Mononuclear cell (primary cell): ENCODE data around the gene CTXN3. TPM values are rescaled to one million over a fixed set of nuclear protein-coding genes. Genes with fewer than 3 reads are reported as not detected.
"Not testable (repeated sequence)": the region's sequence is repeated elsewhere in the genome, so short reads cannot be mapped to it uniquely, and the experiment has no call there.

Source experiments
- H3K27me3 ChIP-seq: 2 replicates; pipeline ENCODE4 v1.6.0; 2011; ENCODE audit warnings: low read length, control low read depth; ENCODE audit not compliant: insufficient read depth
- H3K4me1 ChIP-seq: 2 replicates; pipeline ENCODE4 v1.5.1; 2011; ENCODE audit warnings: mild to moderate bottlenecking, low read length, control low read depth; ENCODE audit not compliant: insufficient read depth
- H3K4me3 ChIP-seq: 2 replicates; pipeline ENCODE4 v1.5.1; 2011; ENCODE audit warnings: mild to moderate bottlenecking, low read length, moderate library complexity
- H3K9me3 ChIP-seq: 2 replicates; pipeline ENCODE4 v1.5.1; 2011; ENCODE audit warnings: low read depth, mild to moderate bottlenecking, control low read depth, low read length
- total RNA-seq: library from RNA; depleted of rRNA; stranded (reverse); fragments of >200 nt; gene quantifications from one replicate; pipeline ENCODE4 v1.2.3, GENCODE V29; 2012

CTXN3 gene
- total RNA-seq, 1 donor, result not detected

DNA sequence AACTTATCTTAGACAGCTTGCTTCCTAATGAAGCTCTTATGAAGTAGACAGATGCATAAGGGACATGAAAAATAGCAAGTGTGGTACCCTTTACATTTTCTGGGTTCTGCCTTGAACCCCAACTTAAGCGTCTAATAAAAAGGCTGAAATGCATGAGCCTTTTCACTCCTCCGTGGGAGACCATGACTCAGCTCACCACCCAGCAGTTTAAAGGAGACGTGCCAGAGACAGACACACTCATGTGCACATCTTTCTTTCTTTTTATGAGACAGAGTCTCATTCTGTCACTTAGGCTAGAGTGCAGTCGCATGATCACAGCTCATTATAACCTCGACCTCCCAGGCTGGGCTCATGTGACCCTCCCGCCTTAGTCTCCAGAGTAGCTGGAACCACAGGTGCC is 22.3 kb downstream of the CTXN3 start:
- Histone ChIP-seq H3K27me3 (no peaks in the 10 kb centered on the region), H3K9me3 (no peaks in the 10 kb centered on the region), H3K4me3 (no peak overlapping the region), H3K4me1 (no peaks in the 10 kb centered on the region)

DNA sequence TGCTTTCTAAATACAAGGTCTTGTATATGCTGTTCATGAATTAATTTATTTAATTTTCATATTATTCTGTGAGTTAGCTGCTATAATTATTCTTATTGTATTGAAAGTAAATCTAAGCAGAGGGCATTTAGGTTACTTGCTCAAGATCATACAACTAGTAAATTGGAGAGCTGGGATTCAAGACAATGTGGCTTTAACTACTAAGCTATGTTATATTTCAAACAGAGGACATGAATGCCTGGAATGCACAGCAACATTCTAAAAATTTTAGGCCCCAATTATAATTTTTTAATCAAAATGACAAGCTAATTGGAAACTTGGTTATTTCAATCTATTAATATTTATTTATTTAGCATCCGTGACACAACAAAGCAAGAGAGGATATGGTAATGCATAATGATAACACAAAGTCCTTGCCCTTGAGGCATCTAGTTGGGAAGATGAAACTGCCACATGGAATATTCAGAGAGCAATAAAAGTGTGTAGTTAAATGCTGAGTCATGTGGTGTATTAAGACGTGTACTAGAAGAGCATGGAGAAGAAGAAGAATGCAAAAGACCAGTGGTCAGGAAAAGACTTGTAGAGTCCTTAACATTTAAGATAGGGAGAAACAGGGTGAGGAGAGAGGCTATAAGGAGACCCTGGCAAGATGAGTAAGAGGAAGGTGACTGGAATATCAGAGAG is 24.4 kb downstream of the CTXN3 start:
- no peaks in the 10 kb centered on the region for H3K9me3 ChIP-seq
- no peaks in the 10 kb centered on the region for H3K4me1 ChIP-seq
- H3K27me3 ChIP-seq, result no peaks in the 10 kb centered on the region
- no peak overlapping the region for H3K4me3 ChIP-seq

DNA sequence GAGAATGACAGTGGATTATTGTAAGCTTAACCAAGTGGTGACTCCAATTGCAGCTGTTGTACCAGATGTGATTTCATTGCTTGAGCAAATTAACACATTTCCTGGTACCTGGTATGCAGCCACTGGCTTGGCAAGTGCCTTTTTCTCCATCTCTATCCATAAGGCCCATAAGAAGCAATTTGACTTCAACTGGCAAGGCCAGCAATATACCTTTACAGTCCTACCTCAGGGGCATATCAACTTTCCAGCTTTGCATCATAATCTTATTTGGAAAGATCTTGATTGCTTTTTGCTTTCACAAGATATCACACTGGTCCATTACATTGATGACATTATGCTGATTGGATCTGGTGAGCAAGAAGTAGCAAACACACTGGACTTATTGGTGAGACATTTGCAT is 28.1 kb downstream of the CTXN3 start:
- not testable (repeated sequence) for H3K9me3 ChIP-seq, H3K4me1 ChIP-seq, H3K27me3 ChIP-seq, H3K4me3 ChIP-seq

DNA sequence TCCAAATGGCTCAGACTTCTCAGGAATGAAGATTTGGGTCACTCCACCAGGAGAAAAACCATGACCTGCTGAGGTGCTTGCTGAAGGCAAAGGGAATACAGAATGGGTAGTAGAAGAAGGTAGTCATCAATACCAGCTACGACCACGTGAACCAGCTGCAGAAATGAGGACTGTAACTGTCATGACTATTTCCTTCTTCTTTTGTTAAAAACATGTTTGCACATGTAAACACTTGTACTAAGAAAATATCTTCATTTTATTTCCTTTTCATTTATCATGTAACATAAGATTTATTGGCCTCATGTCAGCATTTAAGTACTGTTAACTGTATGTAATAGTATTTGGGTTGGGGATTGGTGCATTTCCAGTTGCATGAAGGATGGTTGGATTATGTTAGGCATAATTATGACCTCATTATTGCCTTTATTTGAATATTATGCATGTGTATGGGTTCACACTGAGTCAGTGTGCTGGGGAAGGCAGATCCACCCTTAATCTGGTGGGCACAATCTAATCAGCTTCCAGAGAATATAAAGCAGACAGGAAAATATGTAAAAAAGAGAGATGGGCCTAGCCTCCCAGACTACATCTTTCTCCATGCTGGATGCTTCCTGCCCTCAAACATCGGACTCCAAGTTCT is 30.9 kb downstream of the CTXN3 start:
- not testable (repeated sequence) for H3K27me3 ChIP-seq

DNA sequence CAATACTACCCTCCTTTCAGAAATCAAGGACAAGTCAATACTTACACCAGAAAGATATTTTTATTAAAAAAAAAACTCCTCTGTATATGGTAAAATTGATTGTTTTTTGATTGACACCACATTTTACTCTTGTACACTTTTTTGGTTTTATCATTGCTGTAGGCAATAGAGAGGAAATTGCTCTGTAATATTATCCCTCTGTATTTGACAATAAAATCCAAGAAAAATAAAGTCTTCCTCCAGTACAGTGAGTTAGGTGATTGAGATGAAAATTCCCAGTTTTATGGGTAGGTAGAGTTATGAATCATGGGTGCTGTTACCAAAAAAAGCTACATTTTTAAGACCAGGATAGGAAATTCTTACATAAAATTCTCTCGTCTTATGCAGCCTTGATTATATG is 31.7 kb downstream of the CTXN3 start:
- Histone ChIP-seq H3K4me1 (no peaks in the 10 kb centered on the region), H3K9me3 (no peaks in the 10 kb centered on the region), H3K27me3 (no peaks in the 10 kb centered on the region), H3K4me3 (no peak overlapping the region)

More for the DNA sequence above, 30.9 kb downstream of the CTXN3 start:
- not testable (repeated sequence) for H3K9me3 ChIP-seq, H3K4me3 ChIP-seq, H3K4me1 ChIP-seq

DNA sequence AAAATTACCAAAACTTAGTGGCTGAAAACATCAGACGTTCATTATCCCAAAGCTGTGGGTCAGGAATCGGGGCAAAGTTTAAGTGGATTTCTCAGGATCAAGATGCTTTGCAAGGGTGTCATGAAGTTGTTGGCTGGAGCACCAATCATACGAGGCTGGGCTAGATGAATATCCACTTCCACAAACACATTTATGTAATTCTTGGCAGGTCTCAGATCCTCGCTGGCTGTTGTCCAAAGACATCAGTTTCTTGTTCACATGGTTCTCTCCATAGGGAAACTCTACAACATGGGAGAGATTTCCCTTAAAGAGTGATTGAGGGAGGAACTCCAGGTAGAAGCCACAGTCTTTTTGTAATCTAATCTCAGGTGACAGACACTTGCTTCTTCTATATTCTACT is 34.1 kb downstream of the CTXN3 start:
- Histone ChIP-seq H3K4me3 (no peak overlapping the region), H3K27me3 (no peaks in the 10 kb centered on the region), H3K9me3 (no peaks in the 10 kb centered on the region), H3K4me1 (no peaks in the 10 kb centered on the region)

DNA sequence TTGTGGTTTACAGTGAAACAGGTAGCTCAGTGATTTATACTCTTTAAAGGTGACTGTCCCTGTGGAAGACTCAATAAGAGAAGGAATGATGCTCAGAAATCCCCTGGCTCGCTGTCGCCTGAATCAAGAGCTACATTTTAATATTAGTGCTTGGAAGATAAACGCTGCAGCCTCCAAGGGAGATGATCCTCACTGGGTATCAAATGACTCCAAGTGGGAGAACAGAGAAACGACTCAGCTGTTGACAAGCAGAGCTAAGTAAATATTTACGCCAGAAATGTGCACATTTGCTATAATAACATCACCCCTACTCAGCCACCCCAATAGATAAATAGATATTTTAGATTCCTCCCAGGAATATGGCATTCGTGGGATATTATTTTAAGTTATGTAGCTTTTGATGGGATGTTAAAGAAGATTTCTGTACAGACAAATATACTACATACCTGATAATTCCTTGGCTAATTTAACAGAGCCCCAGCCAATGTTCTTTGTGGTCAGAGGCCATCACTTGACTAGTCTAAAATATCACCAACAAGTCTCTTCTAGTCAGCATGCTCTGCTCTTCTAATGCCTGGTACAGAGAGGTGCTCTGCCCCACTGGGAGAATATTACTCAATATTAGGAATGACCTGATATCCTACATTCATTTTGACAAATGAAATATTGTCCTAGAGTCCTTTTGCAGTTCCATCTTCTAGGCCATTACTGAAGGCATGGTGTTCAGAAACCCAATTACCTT is 36.0 kb downstream of the CTXN3 start:
- Histone ChIP-seq H3K4me1 (no peaks in the 10 kb centered on the region), H3K9me3 (no peaks in the 10 kb centered on the region), H3K4me3 (no peak overlapping the region), H3K27me3 (no peaks in the 10 kb centered on the region)

DNA sequence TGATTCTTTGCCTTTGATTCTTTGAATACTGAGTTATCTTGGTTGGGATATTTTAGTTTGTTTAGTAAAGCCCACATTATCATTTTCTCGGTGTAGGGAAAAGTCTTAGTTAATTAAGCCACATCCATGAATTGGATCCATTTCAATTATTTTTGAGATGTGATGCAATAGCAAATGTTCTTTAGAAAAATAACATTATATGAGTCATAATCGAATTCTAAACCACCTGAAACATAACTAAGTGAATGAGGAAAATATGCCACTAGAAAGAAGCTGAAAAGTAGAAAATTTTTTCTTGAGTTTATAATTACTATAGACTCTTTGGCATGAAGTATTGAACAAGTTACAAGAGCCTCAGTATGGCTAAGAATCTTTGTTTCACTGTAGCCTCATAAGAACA is 36.8 kb downstream of the CTXN3 start:
- Histone ChIP-seq H3K9me3 (no peaks in the 10 kb centered on the region), H3K27me3 (no peaks in the 10 kb centered on the region), H3K4me1 (no peaks in the 10 kb centered on the region), H3K4me3 (no peak overlapping the region)

DNA sequence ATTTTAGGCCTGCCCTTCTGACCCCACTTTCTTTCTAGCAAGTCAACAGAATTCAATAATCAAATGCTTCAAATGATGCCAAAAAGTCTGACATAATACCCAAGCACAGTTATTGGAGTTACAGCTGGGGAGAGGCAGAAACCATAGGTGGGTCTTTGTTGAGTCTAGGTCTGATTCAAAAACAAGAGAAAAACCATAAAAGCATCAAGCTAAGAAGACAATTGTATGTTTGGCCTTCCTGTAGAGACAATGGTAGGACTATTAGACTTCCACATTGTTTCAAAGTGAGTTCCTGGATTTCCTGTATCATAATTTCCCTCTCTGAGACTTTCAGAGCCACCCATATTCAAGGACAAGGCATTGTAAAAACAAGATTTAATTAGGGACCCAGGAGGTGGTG is 37.5 kb downstream of the CTXN3 start:
- H3K9me3 ChIP-seq, result no peaks in the 10 kb centered on the region
- H3K4me3 ChIP-seq, result no peak overlapping the region
- no peaks in the 10 kb centered on the region for H3K4me1 ChIP-seq
- H3K27me3 ChIP-seq, result no peaks in the 10 kb centered on the region

DNA sequence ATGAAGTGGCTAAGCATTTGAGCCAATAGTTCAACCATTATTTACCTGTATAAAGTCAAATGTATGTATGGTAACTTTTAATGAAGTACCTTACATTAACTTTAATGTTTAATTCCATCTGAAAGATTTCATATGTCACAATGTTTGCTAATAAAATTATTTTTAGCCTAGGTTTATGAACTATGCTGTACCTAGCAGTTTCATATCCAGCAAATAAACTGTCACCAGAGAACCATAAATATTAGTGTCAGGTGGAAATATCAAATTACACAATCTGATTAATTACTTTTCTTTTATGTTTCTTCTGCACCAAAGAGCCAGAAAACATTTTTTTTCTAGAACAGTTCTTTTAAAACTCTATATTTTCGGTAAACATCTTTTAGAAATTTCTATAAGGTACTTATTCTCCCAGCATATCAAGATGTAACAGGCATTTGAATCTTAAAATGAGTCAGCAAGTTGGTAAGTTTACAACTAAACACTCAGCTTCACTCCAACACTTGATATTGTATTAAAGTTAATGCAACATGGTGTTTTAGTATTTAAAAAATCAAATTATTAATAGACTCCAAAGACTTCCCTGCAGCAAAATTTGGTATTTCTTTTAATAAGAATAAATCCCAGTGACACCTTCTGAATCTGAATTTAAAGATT is 45.8 kb downstream of the CTXN3 start:
- no peaks in the 10 kb centered on the region for H3K4me1 ChIP-seq
- no peaks in the 10 kb centered on the region for H3K27me3 ChIP-seq
- no peaks in the 10 kb centered on the region for H3K9me3 ChIP-seq
- no peak overlapping the region for H3K4me3 ChIP-seq

DNA sequence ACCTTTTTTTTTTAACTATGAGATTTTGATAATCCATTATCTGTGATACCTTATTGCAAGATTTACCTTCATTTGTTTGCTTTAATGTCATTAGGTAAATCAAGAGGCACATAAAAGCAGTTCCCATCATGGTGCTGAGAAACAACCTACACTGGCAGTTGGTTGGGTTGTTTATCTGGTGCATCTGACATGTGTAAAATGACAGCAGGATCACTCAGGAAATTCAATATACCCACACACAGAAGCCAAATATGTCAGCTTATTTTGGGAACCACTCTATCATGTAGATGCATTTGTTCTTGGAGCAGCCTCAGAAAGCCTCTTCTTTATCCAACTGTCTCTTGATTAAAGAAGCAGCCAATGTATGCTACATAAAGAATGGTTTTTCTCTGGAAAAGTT is 46.5 kb downstream of the CTXN3 start:
- Histone ChIP-seq H3K4me1 (no peaks in the 10 kb centered on the region), H3K4me3 (no peak overlapping the region), H3K27me3 (no peaks in the 10 kb centered on the region)

DNA sequence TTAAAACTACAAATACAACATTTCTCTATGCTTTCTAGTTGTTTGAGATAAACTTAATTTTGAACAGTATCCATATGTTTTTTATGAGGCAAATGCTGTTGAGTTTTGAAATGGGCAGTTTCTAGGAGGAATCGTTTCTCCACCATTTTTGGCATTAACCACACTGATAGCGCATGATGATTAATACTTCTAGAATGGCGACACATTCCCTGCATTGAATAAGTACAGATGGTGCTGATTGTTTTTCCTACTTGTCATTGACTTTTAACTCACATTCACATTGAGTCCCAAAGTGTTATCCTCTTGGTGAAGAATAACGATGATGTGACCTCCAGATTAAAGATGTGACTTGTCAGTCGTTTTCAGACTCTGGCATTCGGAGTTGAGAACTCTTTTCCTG is 47.8 kb downstream of the CTXN3 start:
- Histone ChIP-seq H3K4me3 (no peak overlapping the region), H3K9me3 (no peaks in the 10 kb centered on the region), H3K4me1 (no peaks in the 10 kb centered on the region), H3K27me3 (no peaks in the 10 kb centered on the region)

More for the DNA sequence above, 46.5 kb downstream of the CTXN3 start:
- H3K9me3 ChIP-seq, result no peaks in the 10 kb centered on the region

DNA sequence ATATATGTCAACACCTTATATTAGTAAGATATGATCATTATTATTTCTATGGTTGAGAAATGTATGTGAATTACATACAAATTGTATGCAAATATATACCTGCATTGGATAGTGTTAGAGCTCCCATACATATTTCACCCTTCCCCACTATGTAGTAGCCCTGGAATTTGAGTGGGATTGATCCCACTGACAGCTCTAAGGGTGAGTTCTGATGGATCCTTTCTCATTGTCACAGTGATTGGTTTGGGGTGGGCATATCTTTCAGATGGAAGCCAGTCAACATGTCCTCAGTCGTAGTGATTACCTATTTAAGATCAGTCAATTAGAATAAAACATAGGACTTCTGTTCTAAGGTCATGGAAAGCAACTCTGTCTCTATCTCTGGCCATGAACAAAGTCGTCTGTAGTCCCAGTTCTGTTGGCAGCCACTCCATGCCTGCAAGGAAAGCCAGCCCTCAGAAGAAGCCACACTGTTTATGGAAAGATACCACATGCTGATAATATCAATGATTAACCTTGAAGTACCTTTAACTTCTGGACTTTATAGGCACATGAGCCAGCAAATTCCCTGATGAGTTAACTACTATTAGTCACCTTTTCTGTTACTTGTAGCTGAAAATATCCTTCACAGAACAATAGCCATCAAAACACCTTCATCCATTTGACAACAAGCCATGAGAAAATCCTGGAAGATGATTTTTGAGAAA is 49.2 kb downstream of the CTXN3 start:
- no peak overlapping the region for H3K4me3 ChIP-seq
- H3K27me3 ChIP-seq, result no peaks in the 10 kb centered on the region
- H3K4me1 ChIP-seq, result no peaks in the 10 kb centered on the region
- H3K9me3 ChIP-seq, result no peaks in the 10 kb centered on the region

DNA sequence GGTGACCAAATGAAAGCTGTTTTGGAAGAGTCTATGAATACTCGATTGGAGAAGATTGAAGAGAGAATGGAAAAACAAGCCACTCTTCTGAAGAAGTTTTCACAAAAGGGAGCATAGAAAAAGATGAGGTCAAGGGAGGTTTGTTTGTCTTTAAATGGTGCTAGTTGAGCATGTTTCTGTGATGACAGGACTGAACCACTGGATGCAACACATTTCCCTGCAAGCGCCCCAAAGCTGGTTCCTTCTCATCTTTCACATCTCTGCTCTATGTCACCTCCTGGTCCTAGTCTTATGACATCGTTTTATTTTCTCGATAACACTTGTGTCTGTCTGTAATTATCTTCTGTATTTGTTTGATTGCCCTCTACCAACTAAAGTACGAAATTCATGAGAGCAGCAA is 50.5 kb downstream of the CTXN3 start:
- H3K27me3 ChIP-seq, result no peaks in the 10 kb centered on the region
- no peaks in the 10 kb centered on the region for H3K4me1 ChIP-seq
- H3K9me3 ChIP-seq, result no peaks in the 10 kb centered on the region
- H3K4me3 ChIP-seq, result no peak overlapping the region
